ENCODE measurements around the gene FSTL3.

DNA sequence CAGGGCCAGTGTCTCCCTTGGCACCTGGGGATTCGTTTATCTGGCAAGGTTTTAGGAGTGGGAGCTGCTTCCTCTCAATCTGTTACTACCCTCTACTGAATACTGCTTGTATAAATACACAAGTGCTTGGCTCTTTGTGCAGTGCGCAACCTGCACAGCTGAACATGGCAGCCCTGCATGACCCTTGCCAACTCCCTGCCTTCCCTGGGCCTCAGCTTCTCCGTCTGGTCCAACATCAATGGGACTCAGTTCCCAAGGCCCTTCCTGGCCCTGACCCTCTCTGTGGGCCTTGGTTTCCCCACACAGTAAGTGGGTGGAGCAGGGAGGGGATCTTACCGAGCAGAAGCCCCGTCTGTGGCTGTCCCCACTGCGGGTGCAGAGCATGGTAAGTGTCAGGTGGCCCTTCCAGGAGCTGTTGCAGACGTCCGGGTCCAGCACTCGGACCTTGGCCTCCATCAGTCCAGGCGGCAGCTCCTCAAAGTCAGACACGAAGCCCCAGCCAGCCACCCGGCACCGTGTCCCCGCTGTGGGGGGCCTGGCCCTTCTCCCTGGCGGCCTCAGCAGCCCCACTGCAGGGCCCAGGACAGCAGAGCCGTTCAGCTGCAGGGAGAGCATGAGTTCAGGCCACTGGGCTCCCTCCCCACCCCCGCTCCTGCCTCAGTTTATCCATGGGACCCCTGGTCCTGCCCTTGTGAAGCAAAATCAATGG is 10.6 kb downstream of the FSTL3 start:
- TF ChIP-seq, protein P1, sequence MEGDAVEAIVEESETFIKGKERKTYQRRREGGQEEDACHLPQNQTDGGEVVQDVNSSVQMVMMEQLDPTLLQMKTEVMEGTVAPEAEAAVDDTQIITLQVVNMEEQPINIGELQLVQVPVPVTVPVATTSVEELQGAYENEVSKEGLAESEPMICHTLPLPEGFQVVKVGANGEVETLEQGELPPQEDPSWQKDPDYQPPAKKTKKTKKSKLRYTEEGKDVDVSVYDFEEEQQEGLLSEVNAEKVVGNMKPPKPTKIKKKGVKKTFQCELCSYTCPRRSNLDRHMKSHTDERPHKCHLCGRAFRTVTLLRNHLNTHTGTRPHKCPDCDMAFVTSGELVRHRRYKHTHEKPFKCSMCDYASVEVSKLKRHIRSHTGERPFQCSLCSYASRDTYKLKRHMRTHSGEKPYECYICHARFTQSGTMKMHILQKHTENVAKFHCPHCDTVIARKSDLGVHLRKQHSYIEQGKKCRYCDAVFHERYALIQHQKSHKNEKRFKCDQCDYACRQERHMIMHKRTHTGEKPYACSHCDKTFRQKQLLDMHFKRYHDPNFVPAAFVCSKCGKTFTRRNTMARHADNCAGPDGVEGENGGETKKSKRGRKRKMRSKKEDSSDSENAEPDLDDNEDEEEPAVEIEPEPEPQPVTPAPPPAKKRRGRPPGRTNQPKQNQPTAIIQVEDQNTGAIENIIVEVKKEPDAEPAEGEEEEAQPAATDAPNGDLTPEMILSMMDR (IDR thresholded peaks at IDR 0.05 in 4 of 5, conservative IDR thresholded peaks at IDR 0.05 in 1 of 5): no peak
- no peak for TF ChIP-seq POLR2A (IDR thresholded peaks at IDR 0.05)
